Activated naive CD4-positive, alpha-beta T cell treated with anti-CD3 and anti-CD28 coated beads for 36 hours (primary cell): Measurements from ENCODE around the gene PLB1. TPM values are rescaled to one million over a fixed set of nuclear protein-coding genes. Genes with fewer than 3 reads are reported as not detected.

Experiments used
- CTCF ChIA-PET: fragments of 350-600 bp; sonication (Branson Sonifier 250); formaldehyde crosslinking; loops from one replicate; lab custom pipeline; 2021; ENCODE audit warnings: antibody characterized with exemption; lab: Charles Lee
- DNase-seq: peaks from one replicate; pipeline ENCODE4 v3.0.0-alpha.2; 2020
- H3K27ac Mint-ChIP-seq: one replicate; pipeline ENCODE4 v1.8.0; 2021; ENCODE audit warnings: mild to moderate bottlenecking, mixed read lengths
- H3K27me3 Mint-ChIP-seq: one replicate; pipeline ENCODE4 v1.8.0; 2021; ENCODE audit warnings: low read depth, mixed read lengths
- H3K36me3 Mint-ChIP-seq: one replicate; pipeline ENCODE4 v1.8.0; 2021; ENCODE audit warnings: low read depth, mixed read lengths
- H3K4me1 Mint-ChIP-seq: one replicate; pipeline ENCODE4 v1.8.0; 2021; ENCODE audit warnings: low read depth, mixed read lengths
- H3K4me3 Mint-ChIP-seq: one replicate; pipeline ENCODE4 v1.8.0; 2021; ENCODE audit warnings: mild to moderate bottlenecking, moderate library complexity, mixed read lengths
- H3K9me3 Mint-ChIP-seq: one replicate; pipeline ENCODE4 v1.8.0; 2021; ENCODE audit warnings: mixed read lengths
- intact Hi-C: fragments of 100-400 bp; cut with micrococcal nuclease; formaldehyde crosslinking; loops from one replicate; pipeline ENCODE4 v1.15.1; 2023
- total RNA-seq, 2 experiments: library from RNA; stranded (reverse); gene quantifications; one replicate each; pipeline ENCODE4 v1.2.3, GENCODE V29; 2021

Gene PLB1
- total RNA-seq, 2 experiments from 2014 or later: 1.3 to 1.6 TPM

GRCh38 chr2:28628987-28629386 is 133.1 kb downstream of the PLB1 start:
- Mint-ChIP-seq H3K27ac (no peak overlapping the region), H3K36me3 (peaks cover 4% of the 10 kb centered on the region), H3K4me3 (no peak overlapping the region), H3K4me1 (peaks cover 41% of the 10 kb centered on the region), H3K9me3 (no peaks in the 10 kb centered on the region), H3K27me3 (no peaks in the 10 kb centered on the region)
- CTCF ChIA-PET: interaction anchor here (1.8 kb wide), 1 partner anchor 34 kb away, joined by 5 read pairs; no protein-coding TSS in a partner anchor
- no peak for DNase-seq
- intact Hi-C loops: loop anchor here (10.0 kb wide), 1 partner anchor 486 kb away; the partner anchor contains the start of gene CLIP4

GRCh38 chr2:28629910-28630309 is 134.1 kb downstream of the PLB1 start:
- CTCF ChIA-PET: interaction anchor here (1.8 kb wide), 1 partner anchor 35 kb away, joined by 5 read pairs; no protein-coding TSS in a partner anchor
- Mint-ChIP-seq H3K36me3 (peaks cover 1% of the 10 kb centered on the region), H3K9me3 (no peaks in the 10 kb centered on the region), H3K27ac (no peak overlapping the region), H3K27me3 (no peaks in the 10 kb centered on the region), H3K4me3 (no peak overlapping the region), H3K4me1 (peaks cover 32% of the 10 kb centered on the region)
- DNase-seq: no peak
- intact Hi-C loops: loop anchor here (10.0 kb wide), 1 partner anchor 485 kb away; the partner anchor contains the start of gene CLIP4

GRCh38 chr2:28630341-28630740 is 134.5 kb downstream of the PLB1 start:
- no peaks in the 10 kb centered on the region for H3K27me3 Mint-ChIP-seq
- CTCF ChIA-PET: interaction anchor here (0.9 to 1.8 kb wide), 2 partner anchors 26 to 36 kb away, joined by 3 to 5 read pairs; no protein-coding TSS in a partner anchor
- H3K27ac Mint-ChIP-seq: no peak overlapping the region
- H3K9me3 Mint-ChIP-seq: no peaks in the 10 kb centered on the region
- H3K4me1 Mint-ChIP-seq: peaks cover 28% of the 10 kb centered on the region
- DNase-seq: no peak
- peaks cover 1% of the 10 kb centered on the region for H3K36me3 Mint-ChIP-seq
- intact Hi-C loops: no loop called here
- H3K4me3 Mint-ChIP-seq: no peak overlapping the region

- CTCF ChIA-PET: interaction anchor here (0.9 kb wide), 1 partner anchor 27 kb away, joined by 3 read pairs; no protein-coding TSS in a partner anchor
- H3K9me3 Mint-ChIP-seq: no peaks in the 10 kb centered on the region
- H3K4me3 Mint-ChIP-seq: no peak overlapping the region
- peaks cover 15% of the 10 kb centered on the region for H3K4me1 Mint-ChIP-seq
- H3K36me3 Mint-ChIP-seq: no peaks in the 10 kb centered on the region
- intact Hi-C loops: no loop called here
- no peak for DNase-seq
- H3K27ac Mint-ChIP-seq: no peak overlapping the region
- no peaks in the 10 kb centered on the region for H3K27me3 Mint-ChIP-seq
These were observed 135.8 kb downstream of the PLB1 start for GRCh38 chr2:28631514-28632206.

GRCh38 chr2:28632791-28633190 is 136.9 kb downstream of the PLB1 start:
- CTCF ChIA-PET: no interaction called here
- no peak for DNase-seq
- H3K4me1 Mint-ChIP-seq: peaks cover 4% of the 10 kb centered on the region
- intact Hi-C loops: no loop called here
- no peak overlapping the region for H3K27ac Mint-ChIP-seq
- H3K9me3 Mint-ChIP-seq: no peaks in the 10 kb centered on the region
- no peaks in the 10 kb centered on the region for H3K36me3 Mint-ChIP-seq
- no peaks in the 10 kb centered on the region for H3K27me3 Mint-ChIP-seq
- H3K4me3 Mint-ChIP-seq: no peak overlapping the region

GRCh38 chr2:28633204-28633603 is 137.3 kb downstream of the PLB1 start:
- intact Hi-C loops: no loop called here
- no peaks in the 10 kb centered on the region for H3K36me3 Mint-ChIP-seq
- no peaks in the 10 kb centered on the region for H3K4me1 Mint-ChIP-seq
- no peaks in the 10 kb centered on the region for H3K27me3 Mint-ChIP-seq
- no peak for DNase-seq
- no peak overlapping the region for H3K4me3 Mint-ChIP-seq
- H3K9me3 Mint-ChIP-seq: no peaks in the 10 kb centered on the region
- CTCF ChIA-PET: no interaction called here
- H3K27ac Mint-ChIP-seq: no peak overlapping the region

- Mint-ChIP-seq H3K27ac (no peak overlapping the region), H3K36me3 (no peaks in the 10 kb centered on the region), H3K4me1 (no peaks in the 10 kb centered on the region), H3K27me3 (no peaks in the 10 kb centered on the region), H3K9me3 (no peaks in the 10 kb centered on the region), H3K4me3 (no peak overlapping the region)
- DNase-seq: no peak
- CTCF ChIA-PET: no interaction called here
- intact Hi-C loops: no loop called here
These were observed 137.9 kb downstream of the PLB1 start for GRCh38 chr2:28633746-28634145.

GRCh38 chr2:28635191-28635611 is 139.3 kb downstream of the PLB1 start:
- intact Hi-C loops: no loop called here
- CTCF ChIA-PET: no interaction called here
- H3K36me3 Mint-ChIP-seq: no peaks in the 10 kb centered on the region
- no peak overlapping the region for H3K27ac Mint-ChIP-seq
- no peaks in the 10 kb centered on the region for H3K9me3 Mint-ChIP-seq
- no peaks in the 10 kb centered on the region for H3K27me3 Mint-ChIP-seq
- H3K4me3 Mint-ChIP-seq: no peak overlapping the region
- no peaks in the 10 kb centered on the region for H3K4me1 Mint-ChIP-seq
- DNase-seq: no peak

- no peaks in the 10 kb centered on the region for H3K9me3 Mint-ChIP-seq
- no peak for DNase-seq
- no peak overlapping the region for H3K27ac Mint-ChIP-seq
- no peaks in the 10 kb centered on the region for H3K4me1 Mint-ChIP-seq
- H3K36me3 Mint-ChIP-seq: no peaks in the 10 kb centered on the region
- H3K27me3 Mint-ChIP-seq: no peaks in the 10 kb centered on the region
- intact Hi-C loops: no loop called here
- no peak overlapping the region for H3K4me3 Mint-ChIP-seq
- CTCF ChIA-PET: interaction anchor here (0.6 to 1.7 kb wide), 2 partner anchors 42 to 180 kb away, joined by 3 to 5 read pairs; no protein-coding TSS in a partner anchor
These were observed 140.6 kb downstream of the PLB1 start for GRCh38 chr2:28636491-28636890.

- Mint-ChIP-seq H3K36me3 (no peaks in the 10 kb centered on the region), H3K27me3 (no peaks in the 10 kb centered on the region), H3K4me3 (no peak overlapping the region), H3K9me3 (no peaks in the 10 kb centered on the region), H3K27ac (no peak overlapping the region), H3K4me1 (no peaks in the 10 kb centered on the region)
- intact Hi-C loops: no loop called here
- no peak for DNase-seq
- CTCF ChIA-PET: interaction anchor here (0.6 to 1.7 kb wide), 2 partner anchors 42 to 179 kb away, joined by 3 to 5 read pairs; no protein-coding TSS in a partner anchor
These were observed 141.5 kb downstream of the PLB1 start for GRCh38 chr2:28637066-28638047.

GRCh38 chr2:28638102-28638501 is 142.2 kb downstream of the PLB1 start:
- Mint-ChIP-seq H3K27me3 (no peaks in the 10 kb centered on the region), H3K4me3 (no peak overlapping the region), H3K36me3 (no peaks in the 10 kb centered on the region), H3K9me3 (no peaks in the 10 kb centered on the region), H3K27ac (no peak overlapping the region), H3K4me1 (no peaks in the 10 kb centered on the region)
- intact Hi-C loops: no loop called here
- CTCF ChIA-PET: interaction anchor here (1.7 kb wide), 1 partner anchor 43 kb away, joined by 5 read pairs; no protein-coding TSS in a partner anchor
- no peak for DNase-seq

GRCh38 chr2:28639092-28639691 is 143.3 kb downstream of the PLB1 start:
- CTCF ChIA-PET: interaction anchor here (0.5 kb wide), 1 partner anchor 91 kb away, joined by 3 read pairs; no protein-coding TSS in a partner anchor
- no peaks in the 10 kb centered on the region for H3K4me1 Mint-ChIP-seq
- H3K27me3 Mint-ChIP-seq: no peaks in the 10 kb centered on the region
- intact Hi-C loops: no loop called here
- no peaks in the 10 kb centered on the region for H3K36me3 Mint-ChIP-seq
- H3K4me3 Mint-ChIP-seq: no peak overlapping the region
- no peak for DNase-seq
- no peaks in the 10 kb centered on the region for H3K9me3 Mint-ChIP-seq
- no peak overlapping the region for H3K27ac Mint-ChIP-seq
